HG02973 (cell line): ENCODE data around the gene OSBPL10.
"Not testable (repeated sequence)": the region's sequence is repeated elsewhere in the genome, so short reads cannot be mapped to it uniquely, and the experiment has no call there.

Experiments used
- ATAC-seq: cut with Tn5 transposase; IDR thresholded peaks from one replicate; pipeline ENCODE4 v1.9.1; 2021; ENCODE audit warnings: moderate library complexity; ENCODE audit not compliant: unreplicated experiment

The OSBPL10 gene

GRCh38 chr3:31714495-31715280 lies 266.4 kb downstream of the OSBPL10 start:
- no peak for ATAC-seq

- ATAC-seq: no peak
These were observed 267.2 kb downstream of the OSBPL10 start for GRCh38 chr3:31713816-31714215.

GRCh38 chr3:31710123-31710803 lies 270.8 kb downstream of the OSBPL10 start:
- no peak for ATAC-seq

GRCh38 chr3:31709526-31709925 lies 271.5 kb downstream of the OSBPL10 start:
- no peak for ATAC-seq

GRCh38 chr3:31709005-31709404 lies 272.1 kb downstream of the OSBPL10 start:
- no peak for ATAC-seq

GRCh38 chr3:31707286-31707685 lies 273.8 kb downstream of the OSBPL10 start:
- ATAC-seq: no peak

- ATAC-seq: no peak
These were observed 275.3 kb downstream of the OSBPL10 start for GRCh38 chr3:31705736-31706135.

GRCh38 chr3:31704591-31705179 lies 276.4 kb downstream of the OSBPL10 start:
- ATAC-seq: no peak

- no peak for ATAC-seq
These were observed 276.9 kb downstream of the OSBPL10 start for GRCh38 chr3:31704156-31704555.

- ATAC-seq: no peak
These were observed 279.8 kb downstream of the OSBPL10 start for GRCh38 chr3:31701286-31701685.

GRCh38 chr3:31699309-31699953 lies 281.6 kb downstream of the OSBPL10 start:
- no peak for ATAC-seq

- ATAC-seq: no peak
These were observed 284.1 kb downstream of the OSBPL10 start for GRCh38 chr3:31696815-31697548.

GRCh38 chr3:31696009-31696297 lies 285.1 kb downstream of the OSBPL10 start:
- ATAC-seq: no peak

- no peak for ATAC-seq
These were observed 285.6 kb downstream of the OSBPL10 start for GRCh38 chr3:31695280-31696008.

- no peak for ATAC-seq
These were observed 287.7 kb downstream of the OSBPL10 start for GRCh38 chr3:31693346-31693745.

- no peak for ATAC-seq
These were observed 288.3 kb downstream of the OSBPL10 start for GRCh38 chr3:31692751-31693150.

- no peak for ATAC-seq
These were observed 290.3 kb downstream of the OSBPL10 start for GRCh38 chr3:31690771-31691170.

GRCh38 chr3:31689523-31689922 lies 291.5 kb downstream of the OSBPL10 start:
- not testable (repeated sequence) for ATAC-seq

- no peak for ATAC-seq
These were observed 292.1 kb downstream of the OSBPL10 start for GRCh38 chr3:31688984-31689383.

GRCh38 chr3:31687020-31687802 lies 293.9 kb downstream of the OSBPL10 start:
- ATAC-seq: no peak
